ENCODE results near the gene TADA2B. TPM values are rescaled to one million over a fixed set of nuclear protein-coding genes. Genes with fewer than 3 reads are reported as not detected.

TADA2B gene
- total RNA-seq, 4 donors from 2014 or later, result 17.5 to 26.6 (median 23.9) TPM

DNA sequence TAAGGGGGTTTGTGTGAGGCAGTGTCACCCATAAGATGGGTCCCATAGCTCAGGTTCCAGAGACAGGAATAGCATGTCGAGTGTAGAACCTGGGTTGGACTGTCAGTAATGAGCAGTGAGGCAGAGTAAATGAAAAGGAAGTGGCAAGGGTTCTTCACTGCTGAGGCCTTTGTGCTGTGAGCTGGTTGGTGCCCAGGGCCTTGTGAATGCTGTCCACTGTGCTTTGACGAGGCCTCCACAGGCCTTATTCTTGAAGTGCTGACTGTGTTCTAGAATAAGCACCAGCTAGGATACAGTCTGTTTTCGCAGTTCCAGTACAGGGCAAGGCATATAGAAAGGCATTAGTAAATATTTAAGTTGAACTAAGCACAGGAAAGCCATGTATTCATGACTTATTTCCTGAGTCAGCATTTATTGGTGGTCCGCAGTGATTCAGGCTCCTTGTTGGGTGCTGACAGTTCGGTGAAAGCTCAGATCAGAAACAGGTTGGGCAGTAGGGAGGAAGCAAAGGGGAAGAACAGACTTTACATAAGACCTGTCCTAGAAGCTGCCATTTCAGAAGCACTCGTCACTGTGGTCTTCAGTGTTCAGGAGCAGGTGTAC is 25.6 kb upstream of the TADA2B start:
- Histone ChIP-seq H3K9me3 (no peaks in the 10 kb centered on the region), H3K27ac (no peak overlapping the region), H3K4me3 (no peak overlapping the region), H3K4me1 (no peaks in the 10 kb centered on the region), H3K27me3 (no peaks in the 10 kb centered on the region), H3K36me3 (peaks cover 83% of the 10 kb centered on the region)
- no peak for DNase-seq (ENCODE audit: low spot score in 2 of 2)
- WGBS, result 97% methylated on average over 6 of the region's 6 CpGs
- TF ChIP-seq EP300 (IDR thresholded peaks at IDR 0.05), result no peak
- TF ChIP-seq POLR2A (IDR thresholded peaks at IDR 0.05), result no peak
- TF ChIP-seq, protein P1, sequence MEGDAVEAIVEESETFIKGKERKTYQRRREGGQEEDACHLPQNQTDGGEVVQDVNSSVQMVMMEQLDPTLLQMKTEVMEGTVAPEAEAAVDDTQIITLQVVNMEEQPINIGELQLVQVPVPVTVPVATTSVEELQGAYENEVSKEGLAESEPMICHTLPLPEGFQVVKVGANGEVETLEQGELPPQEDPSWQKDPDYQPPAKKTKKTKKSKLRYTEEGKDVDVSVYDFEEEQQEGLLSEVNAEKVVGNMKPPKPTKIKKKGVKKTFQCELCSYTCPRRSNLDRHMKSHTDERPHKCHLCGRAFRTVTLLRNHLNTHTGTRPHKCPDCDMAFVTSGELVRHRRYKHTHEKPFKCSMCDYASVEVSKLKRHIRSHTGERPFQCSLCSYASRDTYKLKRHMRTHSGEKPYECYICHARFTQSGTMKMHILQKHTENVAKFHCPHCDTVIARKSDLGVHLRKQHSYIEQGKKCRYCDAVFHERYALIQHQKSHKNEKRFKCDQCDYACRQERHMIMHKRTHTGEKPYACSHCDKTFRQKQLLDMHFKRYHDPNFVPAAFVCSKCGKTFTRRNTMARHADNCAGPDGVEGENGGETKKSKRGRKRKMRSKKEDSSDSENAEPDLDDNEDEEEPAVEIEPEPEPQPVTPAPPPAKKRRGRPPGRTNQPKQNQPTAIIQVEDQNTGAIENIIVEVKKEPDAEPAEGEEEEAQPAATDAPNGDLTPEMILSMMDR (IDR thresholded peaks at IDR 0.05), result no peak
- TF ChIP-seq POLR2AphosphoS5 (IDR thresholded peaks at IDR 0.05), result no peak

GRCh38 chr4:7018281-7018680 is 24.9 kb upstream of the TADA2B start:
- Histone ChIP-seq H3K9me3 (no peaks in the 10 kb centered on the region), H3K27me3 (no peaks in the 10 kb centered on the region), H3K27ac (no peak overlapping the region), H3K4me3 (no peak overlapping the region), H3K4me1 (no peaks in the 10 kb centered on the region), H3K36me3 (peaks cover 78% of the 10 kb centered on the region)
- TF ChIP-seq, protein P1 (IDR thresholded peaks at IDR 0.05), result no peak
- TF ChIP-seq EP300 (IDR thresholded peaks at IDR 0.05) (no peak), POLR2A (IDR thresholded peaks at IDR 0.05) (no peak), POLR2AphosphoS5 (IDR thresholded peaks at IDR 0.05) (no peak)
- DNase-seq (ENCODE audit: low spot score in 2 of 2), result no peak
- 89% methylated on average over 6 of the region's 9 CpGs for WGBS

GRCh38 chr4:7019367-7019766 is 23.8 kb upstream of the TADA2B start:
- peaks cover 79% of the 10 kb centered on the region for H3K36me3 ChIP-seq
- 97% methylated on average over 5 of the region's 10 CpGs for WGBS

DNA sequence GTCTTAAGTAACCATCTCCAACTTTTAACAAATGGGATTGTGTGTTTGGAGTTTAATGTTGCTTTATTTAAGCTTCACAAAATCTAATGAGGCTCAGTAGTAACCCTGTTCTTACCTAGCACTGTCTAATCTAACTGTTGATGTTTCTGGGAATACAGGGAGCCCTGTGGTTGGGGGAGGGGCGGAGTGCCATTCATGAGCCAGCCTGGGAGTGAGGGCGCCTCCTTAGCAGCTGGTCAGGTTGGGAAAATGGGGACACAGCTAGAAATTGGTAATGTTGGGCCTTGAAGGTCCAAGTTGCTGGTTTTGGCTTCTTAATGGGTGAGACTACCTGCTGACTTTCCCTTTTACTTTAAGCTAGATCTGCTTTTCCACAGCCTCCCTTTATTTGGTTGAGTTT is 22.9 kb upstream of the TADA2B start:
- H3K4me3 ChIP-seq, result no peak overlapping the region
- H3K27ac ChIP-seq, result no peak overlapping the region
- 80% methylated on average over 2 of the region's 2 CpGs for WGBS
- no peaks in the 10 kb centered on the region for H3K27me3 ChIP-seq
- DNase-seq (ENCODE audit: low spot score in 2 of 2), result no peak
- no peaks in the 10 kb centered on the region for H3K9me3 ChIP-seq
- H3K36me3 ChIP-seq, result peaks cover 79% of the 10 kb centered on the region
- no peaks in the 10 kb centered on the region for H3K4me1 ChIP-seq
- TF ChIP-seq POLR2AphosphoS5 (IDR thresholded peaks at IDR 0.05) (no peak), POLR2A (IDR thresholded peaks at IDR 0.05) (no peak), EP300 (IDR thresholded peaks at IDR 0.05) (no peak)
- TF ChIP-seq, protein P1 (IDR thresholded peaks at IDR 0.05), result no peak

More at GRCh38 chr4:7019367-7019766, 23.8 kb upstream of the TADA2B start:
- Histone ChIP-seq H3K27ac (no peak overlapping the region), H3K4me3 (no peak overlapping the region), H3K4me1 (no peaks in the 10 kb centered on the region), H3K27me3 (no peaks in the 10 kb centered on the region), H3K9me3 (no peaks in the 10 kb centered on the region)
- no peak for DNase-seq (ENCODE audit: low spot score in 2 of 2)
- TF ChIP-seq, protein P1 (IDR thresholded peaks at IDR 0.05), result no peak
- TF ChIP-seq EP300 (IDR thresholded peaks at IDR 0.05) (no peak), POLR2A (IDR thresholded peaks at IDR 0.05) (no peak), POLR2AphosphoS5 (IDR thresholded peaks at IDR 0.05) (no peak)

DNA sequence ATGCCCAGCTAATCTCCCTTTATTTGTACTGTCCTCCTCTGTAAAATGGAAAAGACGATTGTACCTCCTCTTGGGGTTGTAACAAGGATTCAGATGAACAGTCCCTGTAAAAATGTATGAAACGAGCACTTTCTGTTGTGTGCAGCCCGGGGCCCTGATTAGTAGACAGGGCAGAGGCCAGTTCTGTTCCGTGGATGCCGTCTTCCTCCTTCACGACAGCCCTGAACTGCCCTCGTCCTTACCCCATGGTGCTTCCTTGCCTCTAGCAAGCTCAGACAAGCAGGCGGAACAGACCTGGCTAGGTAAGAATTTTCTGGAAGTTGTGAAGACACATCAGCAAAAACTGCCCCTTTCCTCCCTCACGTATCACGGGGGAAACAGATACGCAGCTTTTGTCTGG is 22.3 kb upstream of the TADA2B start:
- DNase-seq (ENCODE audit: low spot score in 2 of 2), result no peak
- no peak overlapping the region for H3K4me3 ChIP-seq
- H3K4me1 ChIP-seq, result no peaks in the 10 kb centered on the region
- H3K27me3 ChIP-seq, result no peaks in the 10 kb centered on the region
- 88% methylated on average over 11 of the region's 11 CpGs for WGBS
- TF ChIP-seq EP300 (IDR thresholded peaks at IDR 0.05) (no peak), POLR2AphosphoS5 (IDR thresholded peaks at IDR 0.05) (no peak), POLR2A (IDR thresholded peaks at IDR 0.05) (no peak)
- TF ChIP-seq, protein P1 (IDR thresholded peaks at IDR 0.05), result no peak
- H3K27ac ChIP-seq, result no peak overlapping the region
- no peaks in the 10 kb centered on the region for H3K9me3 ChIP-seq
- H3K36me3 ChIP-seq, result peaks cover 79% of the 10 kb centered on the region

Measured in suprapubic skin (tissue), 4 donors.